Glutamatergic neuron (in vitro differentiated cells): ENCODE results near the gene DTNB. TPM values are rescaled to one million over a fixed set of nuclear protein-coding genes. Genes with fewer than 3 reads are reported as not detected.
"Not testable (repeated sequence)": the region's sequence is repeated elsewhere in the genome, so short reads cannot be mapped to it uniquely, and the experiment has no call there.

ENCODE experiments used
- DNase-seq: peaks from one replicate; pipeline ENCODE4 v3.0.0; 2022
- H3K27ac Mint-ChIP-seq: one replicate; pipeline ENCODE4 v1.8.0; 2020; ENCODE audit warnings: mild to moderate bottlenecking, mixed read lengths, inconsistent platforms; ENCODE audit not compliant: unreplicated experiment
- H3K27me3 Mint-ChIP-seq: one replicate; pipeline ENCODE4 v1.8.0; 2020; ENCODE audit warnings: mild to moderate bottlenecking, moderate library complexity, mixed read lengths, inconsistent platforms; ENCODE audit not compliant: unreplicated experiment
- H3K36me3 Mint-ChIP-seq: one replicate; pipeline ENCODE4 v1.8.0; 2020; ENCODE audit warnings: mild to moderate bottlenecking, mixed read lengths, inconsistent platforms; ENCODE audit not compliant: unreplicated experiment
- H3K4me1 Mint-ChIP-seq: one replicate; pipeline ENCODE4 v1.8.0; 2020; ENCODE audit warnings: mild to moderate bottlenecking, low read depth, mixed read lengths, inconsistent platforms; ENCODE audit not compliant: unreplicated experiment
- H3K4me3 Mint-ChIP-seq: one replicate; pipeline ENCODE4 v1.8.0; 2020; ENCODE audit warnings: mild to moderate bottlenecking, mixed read lengths, inconsistent platforms; ENCODE audit not compliant: unreplicated experiment
- H3K9me3 Mint-ChIP-seq: one replicate; pipeline ENCODE4 v1.8.0; 2020; ENCODE audit warnings: mild to moderate bottlenecking, moderate library complexity, mixed read lengths, inconsistent platforms; ENCODE audit not compliant: unreplicated experiment
- total RNA-seq: library from RNA; stranded (reverse); fragmentation: NEBNext Ultra II Directional; extraction: Animal tissue kit (Norgen Biotek cat#: 25700); gene quantifications from one replicate; pipeline ENCODE4 v1.2.1, GENCODE V29; 2021; ENCODE audit not compliant: unreplicated experiment
- TF ChIP-seq, protein P1 (sequence below): fragments of 200-600 bp; sonication (generic); IDR thresholded peaks from one replicate; pipeline ENCODE4 v1.5.0; 2021; ENCODE audit not compliant: partially characterized antibody, unreplicated experiment

The DTNB gene
- total RNA-seq, 1 donor from 2014 or later: 41.7 TPM

DNA sequence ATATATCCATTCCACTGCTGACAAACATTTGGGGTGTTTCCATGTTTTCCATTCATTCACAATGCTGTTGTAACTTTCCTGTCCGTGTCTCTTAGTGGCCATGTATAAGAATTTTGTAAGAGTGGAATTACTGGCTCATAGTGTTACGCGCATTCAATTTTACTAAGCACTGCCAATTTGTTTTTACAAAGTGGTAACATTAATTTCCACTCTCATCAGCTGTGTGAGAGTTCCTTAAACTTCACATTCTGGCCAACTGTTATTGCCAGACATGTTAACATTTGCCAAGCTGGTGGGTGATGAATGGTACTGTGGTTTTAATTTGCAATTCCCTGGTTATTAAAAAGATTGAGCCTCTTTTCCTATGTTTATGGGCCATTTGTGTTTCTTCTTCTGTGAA is 134.2 kb downstream of the DTNB start:
- Mint-ChIP-seq H3K4me3 (no peak overlapping the region), H3K27ac (peak overlapping the region; percentile 97), H3K27me3 (peaks cover 2% of the 10 kb centered on the region), H3K4me1 (peaks cover 24% of the 10 kb centered on the region), H3K9me3 (peaks cover 11% of the 10 kb centered on the region), H3K36me3 (no peaks in the 10 kb centered on the region)
- DNase-seq: no peak
- TF ChIP-seq, protein P1, sequence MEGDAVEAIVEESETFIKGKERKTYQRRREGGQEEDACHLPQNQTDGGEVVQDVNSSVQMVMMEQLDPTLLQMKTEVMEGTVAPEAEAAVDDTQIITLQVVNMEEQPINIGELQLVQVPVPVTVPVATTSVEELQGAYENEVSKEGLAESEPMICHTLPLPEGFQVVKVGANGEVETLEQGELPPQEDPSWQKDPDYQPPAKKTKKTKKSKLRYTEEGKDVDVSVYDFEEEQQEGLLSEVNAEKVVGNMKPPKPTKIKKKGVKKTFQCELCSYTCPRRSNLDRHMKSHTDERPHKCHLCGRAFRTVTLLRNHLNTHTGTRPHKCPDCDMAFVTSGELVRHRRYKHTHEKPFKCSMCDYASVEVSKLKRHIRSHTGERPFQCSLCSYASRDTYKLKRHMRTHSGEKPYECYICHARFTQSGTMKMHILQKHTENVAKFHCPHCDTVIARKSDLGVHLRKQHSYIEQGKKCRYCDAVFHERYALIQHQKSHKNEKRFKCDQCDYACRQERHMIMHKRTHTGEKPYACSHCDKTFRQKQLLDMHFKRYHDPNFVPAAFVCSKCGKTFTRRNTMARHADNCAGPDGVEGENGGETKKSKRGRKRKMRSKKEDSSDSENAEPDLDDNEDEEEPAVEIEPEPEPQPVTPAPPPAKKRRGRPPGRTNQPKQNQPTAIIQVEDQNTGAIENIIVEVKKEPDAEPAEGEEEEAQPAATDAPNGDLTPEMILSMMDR: no peak

- Mint-ChIP-seq H3K27ac (peak overlapping the region; percentile 76), H3K4me3 (peak overlapping the region; percentile 21), H3K9me3 (peaks cover 15% of the 10 kb centered on the region), H3K36me3 (no peaks in the 10 kb centered on the region), H3K27me3 (peaks cover 2% of the 10 kb centered on the region), H3K4me1 (peaks cover 28% of the 10 kb centered on the region)
- TF ChIP-seq, protein P1: no peak
- DNase-seq: no peak
Measured at GRCh38 chr2:25537526-25537925, 135.9 kb downstream of the DTNB start.

DNA sequence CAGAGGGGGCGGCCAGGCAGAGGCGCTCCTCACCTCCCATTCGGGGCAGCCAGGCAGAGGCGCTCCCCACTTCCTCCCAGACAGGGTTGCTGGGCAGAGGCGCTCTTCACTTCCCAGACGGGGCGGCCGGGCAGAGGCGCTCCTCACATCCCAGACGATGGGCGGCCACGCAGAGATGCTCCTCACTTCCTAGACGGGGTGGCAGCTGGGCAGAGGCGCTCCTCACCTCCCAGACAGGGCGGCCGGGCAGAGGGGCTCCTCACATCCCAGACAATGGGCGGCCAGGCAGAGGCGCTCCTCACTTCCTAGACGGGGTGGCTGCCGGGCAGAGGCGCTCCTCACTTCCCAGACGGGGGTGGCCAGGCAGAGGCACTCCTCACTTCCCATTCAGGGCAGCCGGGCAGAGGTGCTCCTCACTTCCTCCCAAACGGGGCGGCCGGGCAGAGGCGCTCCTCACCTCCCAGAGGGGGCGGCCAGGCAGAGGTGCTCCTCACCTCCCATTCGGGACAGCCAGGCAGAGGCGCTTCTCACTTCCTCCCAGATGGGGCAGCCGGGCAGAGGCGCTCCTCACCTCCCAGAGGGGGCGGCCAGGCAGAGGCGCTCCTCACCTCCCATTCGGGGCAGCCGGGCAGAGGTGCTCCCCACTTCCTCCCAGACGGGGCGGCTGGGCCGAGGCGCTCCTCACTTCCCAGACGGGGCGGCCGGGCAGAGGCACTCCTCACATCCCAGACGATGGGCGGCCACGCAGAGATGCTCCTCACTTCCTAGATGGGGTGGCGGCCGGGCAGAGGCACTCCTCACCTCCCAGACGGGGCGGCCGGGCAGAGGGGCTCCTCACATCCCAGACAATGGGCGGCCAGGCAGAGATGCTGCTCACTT is 137.7 kb downstream of the DTNB start:
- not testable (repeated sequence) for DNase-seq, H3K4me3 Mint-ChIP-seq, H3K36me3 Mint-ChIP-seq, H3K27me3 Mint-ChIP-seq, H3K27ac Mint-ChIP-seq
- peaks cover 31% of the 10 kb centered on the region for H3K4me1 Mint-ChIP-seq
- H3K9me3 Mint-ChIP-seq: peaks cover 12% of the 10 kb centered on the region

GRCh38 chr2:25534937-25535336 is 138.4 kb downstream of the DTNB start:
- H3K36me3 Mint-ChIP-seq, H3K27ac Mint-ChIP-seq, H3K27me3 Mint-ChIP-seq, DNase-seq, H3K4me3 Mint-ChIP-seq: not testable (repeated sequence)
- peaks cover 27% of the 10 kb centered on the region for H3K4me1 Mint-ChIP-seq
- peaks cover 10% of the 10 kb centered on the region for H3K9me3 Mint-ChIP-seq

- H3K27me3 Mint-ChIP-seq: peaks cover 2% of the 10 kb centered on the region
- H3K9me3 Mint-ChIP-seq: peaks cover 10% of the 10 kb centered on the region
- H3K36me3 Mint-ChIP-seq: no peaks in the 10 kb centered on the region
- no peak for DNase-seq
- TF ChIP-seq, protein P1: no peak
- no peak overlapping the region for H3K4me3 Mint-ChIP-seq
- H3K4me1 Mint-ChIP-seq: peaks cover 26% of the 10 kb centered on the region
- peak overlapping the region; percentile 76 for H3K27ac Mint-ChIP-seq
Measured at GRCh38 chr2:25534455-25534854, 138.9 kb downstream of the DTNB start.

DNA sequence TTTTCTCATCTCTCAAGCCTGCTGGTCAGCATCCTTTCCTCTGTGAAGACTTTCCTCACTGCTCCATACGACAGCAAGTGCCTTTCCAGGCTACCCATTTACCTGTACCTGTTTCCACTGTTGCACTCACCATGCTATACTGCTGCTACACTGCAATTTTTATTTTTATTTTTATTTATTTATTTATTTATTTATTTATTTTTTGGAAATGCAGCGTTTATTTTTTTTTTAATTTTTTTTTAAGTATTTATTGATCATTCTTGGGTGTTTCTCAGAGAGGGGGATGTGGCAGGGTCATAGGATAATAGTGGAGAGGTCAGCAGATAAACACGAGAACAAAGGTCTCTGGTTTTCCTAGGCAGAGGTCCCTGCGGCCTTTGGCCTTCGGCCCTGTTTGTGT is 139.6 kb downstream of the DTNB start:
- peak overlapping the region; percentile 85 for H3K27ac Mint-ChIP-seq

More for the DNA sequence above, 139.6 kb downstream of the DTNB start:
- peak; percentile 33 for DNase-seq
- Mint-ChIP-seq H3K4me1 (peaks cover 26% of the 10 kb centered on the region), H3K9me3 (peaks cover 10% of the 10 kb centered on the region), H3K4me3 (peak overlapping the region; percentile 2)
- H3K27me3 Mint-ChIP-seq, H3K36me3 Mint-ChIP-seq: not testable (repeated sequence)
